ENCODE results near the gene CYB5R3. TPM values are rescaled to one million over a fixed set of nuclear protein-coding genes. Genes with fewer than 3 reads are reported as not detected.

CYB5R3 gene
- total RNA-seq, 4 donors from 2014 or later = 138 to 294 (median 167) TPM

DNA sequence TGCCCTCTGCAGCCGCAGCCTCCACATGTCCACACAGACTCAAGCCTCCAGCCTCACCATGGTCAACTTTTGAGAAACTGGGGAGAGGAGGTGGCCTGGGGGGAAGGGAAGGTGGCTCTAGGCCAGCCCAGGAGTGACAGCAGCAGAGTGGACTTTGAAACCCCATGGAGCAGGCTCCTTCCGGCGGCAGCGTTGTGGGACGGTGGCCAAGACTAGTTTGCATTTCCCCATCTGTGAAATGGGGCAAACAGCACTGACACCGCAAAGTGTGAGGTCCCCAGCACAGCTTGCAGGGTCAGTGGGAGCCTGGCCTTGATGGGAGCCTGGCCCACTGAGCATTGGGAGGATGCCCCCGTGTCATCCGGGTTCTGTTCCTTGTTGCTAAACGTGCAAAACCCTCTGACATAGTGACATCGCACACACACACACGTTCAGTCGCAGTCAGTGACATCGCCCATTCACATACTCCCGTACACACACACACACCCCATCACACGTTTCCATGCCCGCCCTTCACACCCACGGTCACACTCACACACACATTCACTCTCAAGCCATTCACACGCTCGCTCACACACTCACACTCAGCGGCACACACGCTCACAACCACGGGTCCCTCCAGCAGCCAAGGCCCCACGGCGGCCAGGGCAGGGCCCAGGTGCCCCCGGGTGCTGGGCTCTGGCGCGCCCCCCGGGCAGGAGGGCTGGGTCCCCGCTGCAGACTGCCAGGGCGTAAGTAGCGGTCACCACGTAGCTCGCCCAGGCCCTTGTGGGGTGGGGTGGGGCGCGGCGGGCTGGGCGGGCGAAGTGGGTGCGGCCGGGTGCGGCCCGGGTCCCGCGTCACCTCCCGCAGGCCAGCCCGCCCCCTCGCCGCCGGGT is 585 bp downstream of the CYB5R3 start:
- H3K4me3 ChIP-seq = peak overlapping the region; percentile 58 to 89 (median 76)
- H3K27ac ChIP-seq = peak overlapping the region; percentile 90 to 98 (median 95)
- DNase-seq = peak; percentile 89
- no peaks in the 10 kb centered on the region for H3K9me3 ChIP-seq
- no peaks in the 10 kb centered on the region for H3K27me3 ChIP-seq
- H3K4me1 ChIP-seq = peaks cover 46 to 54% (median 52%) of the 10 kb centered on the region in 4 donors
- TF ChIP-seq POLR2AphosphoS5 (IDR thresholded peaks at IDR 0.05) (peak; percentile 81 to 92 (median 91)), EP300 (IDR thresholded peaks at IDR 0.05; ENCODE audit: low read depth) (peak; percentile 15), POLR2A (IDR thresholded peaks at IDR 0.05) (peak; percentile 90)
- TF ChIP-seq, protein P1, sequence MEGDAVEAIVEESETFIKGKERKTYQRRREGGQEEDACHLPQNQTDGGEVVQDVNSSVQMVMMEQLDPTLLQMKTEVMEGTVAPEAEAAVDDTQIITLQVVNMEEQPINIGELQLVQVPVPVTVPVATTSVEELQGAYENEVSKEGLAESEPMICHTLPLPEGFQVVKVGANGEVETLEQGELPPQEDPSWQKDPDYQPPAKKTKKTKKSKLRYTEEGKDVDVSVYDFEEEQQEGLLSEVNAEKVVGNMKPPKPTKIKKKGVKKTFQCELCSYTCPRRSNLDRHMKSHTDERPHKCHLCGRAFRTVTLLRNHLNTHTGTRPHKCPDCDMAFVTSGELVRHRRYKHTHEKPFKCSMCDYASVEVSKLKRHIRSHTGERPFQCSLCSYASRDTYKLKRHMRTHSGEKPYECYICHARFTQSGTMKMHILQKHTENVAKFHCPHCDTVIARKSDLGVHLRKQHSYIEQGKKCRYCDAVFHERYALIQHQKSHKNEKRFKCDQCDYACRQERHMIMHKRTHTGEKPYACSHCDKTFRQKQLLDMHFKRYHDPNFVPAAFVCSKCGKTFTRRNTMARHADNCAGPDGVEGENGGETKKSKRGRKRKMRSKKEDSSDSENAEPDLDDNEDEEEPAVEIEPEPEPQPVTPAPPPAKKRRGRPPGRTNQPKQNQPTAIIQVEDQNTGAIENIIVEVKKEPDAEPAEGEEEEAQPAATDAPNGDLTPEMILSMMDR (IDR thresholded peaks at IDR 0.05) = no peak
- H3K36me3 ChIP-seq = no peaks in the 10 kb centered on the region
- in situ Hi-C loops (cut with MboI; ENCODE audit: low pct_ligation_motif_present in 1 of 4, low pct_unique_long_range_greater_than_20kb in 1 of 4, low sequenced_read_pairs in 3 of 4) (no loop called here), intact Hi-C loops (cut with DNase I; ENCODE audit: low total_unique reads) (no loop called here)
- 4% methylated on average over 23 of the region's 49 CpGs; no CpG with 5 or more reads in 1 of the 2 donors for WGBS, 2 donors (ENCODE audit: low coverage in 1 of 2)

DNA sequence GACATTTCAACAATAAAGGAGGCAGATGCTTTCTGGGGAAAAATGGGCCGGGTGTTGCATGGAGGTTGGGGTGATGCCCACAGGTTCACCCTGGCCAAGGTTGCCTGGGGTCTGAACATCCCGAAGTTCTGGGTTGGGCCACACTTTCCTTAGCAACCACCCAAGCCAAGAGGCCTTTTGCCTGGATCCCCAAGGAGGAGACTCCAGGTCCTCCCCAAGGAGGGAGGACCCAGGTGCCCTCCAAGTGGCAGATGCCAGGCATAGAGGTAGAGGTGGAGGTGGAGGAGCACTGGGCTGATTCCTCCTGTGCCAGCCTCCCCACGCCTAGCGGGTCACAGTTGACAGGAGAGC is 1.2 kb downstream of the CYB5R3 start:
- DNase-seq = no peak
- intact Hi-C loops (cut with DNase I; ENCODE audit: low total_unique reads) (no loop called here), in situ Hi-C loops (cut with MboI; ENCODE audit: low pct_ligation_motif_present in 1 of 4, low pct_unique_long_range_greater_than_20kb in 1 of 4, low sequenced_read_pairs in 3 of 4) (no loop called here)
- TF ChIP-seq EP300 (IDR thresholded peaks at IDR 0.05; ENCODE audit: low read depth) (no peak), POLR2AphosphoS5 (IDR thresholded peaks at IDR 0.05) (no peak), POLR2A (IDR thresholded peaks at IDR 0.05) (no peak)
- TF ChIP-seq, protein P1 (IDR thresholded peaks at IDR 0.05) = no peak
- H3K4me3 ChIP-seq = peak overlapping the region in 3 of 4 donors; percentile 58 to 79 (median 72)
- H3K36me3 ChIP-seq = no peaks in the 10 kb centered on the region
- H3K27ac ChIP-seq = peak overlapping the region; percentile 90 to 98 (median 95)
- peaks cover 52 to 60% (median 59%) of the 10 kb centered on the region in 4 donors for H3K4me1 ChIP-seq
- WGBS, 2 donors (ENCODE audit: low coverage in 1 of 2) = 32% methylated on average over 4 of the region's 4 CpGs; no CpG with 5 or more reads in 1 of the 2 donors
- H3K27me3 ChIP-seq = no peaks in the 10 kb centered on the region
- no peaks in the 10 kb centered on the region for H3K9me3 ChIP-seq

DNA sequence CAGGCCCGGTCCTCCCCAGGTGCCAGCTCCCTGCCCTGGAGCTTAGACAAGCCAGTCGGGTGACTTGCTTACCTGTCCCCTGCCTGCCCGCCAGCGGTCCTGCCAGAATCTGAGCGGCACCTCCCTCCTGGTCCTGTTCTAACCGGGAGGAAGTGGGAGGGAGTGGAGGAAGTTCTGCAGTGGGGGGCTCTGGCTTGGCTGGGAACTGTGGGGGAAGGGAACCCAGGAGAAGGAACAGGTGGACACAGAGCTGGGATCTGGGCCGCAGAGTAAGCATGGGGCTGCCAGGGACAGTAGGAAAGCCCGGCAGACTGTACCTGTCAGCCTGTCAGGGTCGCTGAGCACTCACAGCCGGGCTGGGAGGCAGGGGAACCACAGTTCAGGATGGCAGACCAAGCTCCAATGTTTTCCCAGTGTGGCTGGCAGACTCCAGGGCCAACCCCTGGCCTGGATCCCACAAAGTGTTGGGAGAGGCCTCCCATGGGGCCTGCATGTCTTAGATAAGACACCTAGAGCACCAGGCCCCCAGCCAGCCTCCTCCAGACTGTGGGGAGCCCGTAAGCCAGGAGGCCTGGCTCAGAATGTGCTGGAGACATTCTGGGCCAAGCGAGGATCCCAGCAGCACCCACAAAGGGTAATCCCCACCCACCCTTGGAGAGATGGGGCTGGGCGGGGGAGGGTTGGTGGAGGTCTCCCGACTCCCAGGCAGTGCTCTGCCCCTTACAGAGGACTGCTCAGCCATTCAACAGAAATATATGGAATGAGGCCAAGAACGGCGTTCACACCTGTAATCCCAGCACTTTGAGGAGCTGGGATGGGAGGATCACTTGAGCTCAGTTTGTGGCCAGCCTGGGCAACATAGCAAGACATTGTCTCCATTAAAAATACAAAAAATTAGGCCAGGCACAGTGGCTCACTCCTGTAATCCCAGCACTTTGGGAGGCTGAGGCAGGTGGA is 2.3 kb downstream of the CYB5R3 start:
- in situ Hi-C loops (cut with MboI; ENCODE audit: low pct_ligation_motif_present in 1 of 4, low pct_unique_long_range_greater_than_20kb in 1 of 4, low sequenced_read_pairs in 3 of 4) (no loop called here), intact Hi-C loops (cut with DNase I; ENCODE audit: low total_unique reads) (no loop called here)
- TF ChIP-seq, protein P1 (IDR thresholded peaks at IDR 0.05) = no peak
- TF ChIP-seq EP300 (IDR thresholded peaks at IDR 0.05; ENCODE audit: low read depth) = no peak
- no peak for TF ChIP-seq POLR2A (IDR thresholded peaks at IDR 0.05)
- TF ChIP-seq POLR2AphosphoS5 (IDR thresholded peaks at IDR 0.05) = no peak
- WGBS, 2 donors (ENCODE audit: low coverage in 1 of 2) = 10 to 37% methylated on average over 2 to 12 of the region's 16 CpGs
- H3K36me3 ChIP-seq = no peaks in the 10 kb centered on the region
- peak overlapping the region in 2 of 4 donors; percentile 10 to 72 for H3K4me3 ChIP-seq
- H3K4me1 ChIP-seq = peaks cover 53 to 69% (median 67%) of the 10 kb centered on the region in 4 donors
- H3K27me3 ChIP-seq = no peaks in the 10 kb centered on the region
- no peaks in the 10 kb centered on the region for H3K9me3 ChIP-seq
- peak overlapping the region; percentile 90 to 98 (median 95) for H3K27ac ChIP-seq
- DNase-seq = peak; percentile 61
